Stimulated activated CD8-positive, alpha-beta memory T cell treated with anti-CD3 and anti-CD28 coated beads, Interleukin-7, amount 100 ng/mL, for 1 hour (primary cell): Measurements from ENCODE around the gene MAP3K20.
"Not testable (repeated sequence)": the region's sequence is repeated elsewhere in the genome, so short reads cannot be mapped to it uniquely, and the experiment has no call there.

Source experiments
- DNase-seq, 2 donors: peaks; one replicate each; pipeline ENCODE4 v3.0.0-alpha.2; 2020; ENCODE audit warnings: low read depth in 2 of 2

MAP3K20 gene

GRCh38 chr2:173160618-173161017 lies 85.0 kb downstream of the MAP3K20 start:
- no peak for DNase-seq

- no peak for DNase-seq
Measured at GRCh38 chr2:173161040-173161439, 85.4 kb downstream of the MAP3K20 start.

- DNase-seq = no peak
Measured at GRCh38 chr2:173161507-173161906, 85.9 kb downstream of the MAP3K20 start.

GRCh38 chr2:173163357-173163756 lies 87.7 kb downstream of the MAP3K20 start:
- not testable (repeated sequence) for DNase-seq

- DNase-seq = no peak
Measured at GRCh38 chr2:173164396-173164795, 88.8 kb downstream of the MAP3K20 start.

GRCh38 chr2:173165443-173166238 lies 90.0 kb downstream of the MAP3K20 start:
- DNase-seq = no peak

GRCh38 chr2:173171321-173171720 lies 95.7 kb downstream of the MAP3K20 start:
- DNase-seq = no peak

- DNase-seq = no peak
Measured at GRCh38 chr2:173171924-173172643, 96.4 kb downstream of the MAP3K20 start.

GRCh38 chr2:173174339-173174738 lies 98.7 kb downstream of the MAP3K20 start:
- DNase-seq = not testable (repeated sequence)

- no peak for DNase-seq
Measured at GRCh38 chr2:173175222-173175621, 99.6 kb downstream of the MAP3K20 start.

- no peak for DNase-seq
Measured at GRCh38 chr2:173181982-173182381, 106.3 kb downstream of the MAP3K20 start.

GRCh38 chr2:173184031-173185004 lies 108.7 kb downstream of the MAP3K20 start:
- no peak for DNase-seq

- no peak for DNase-seq
Measured at GRCh38 chr2:173185437-173185836, 109.8 kb downstream of the MAP3K20 start.

GRCh38 chr2:173187941-173188788 lies 112.5 kb downstream of the MAP3K20 start:
- no peak for DNase-seq

- no peak for DNase-seq
Measured at GRCh38 chr2:173191601-173192000, 116.0 kb downstream of the MAP3K20 start.

- no peak for DNase-seq
Measured at GRCh38 chr2:173192071-173192470, 116.4 kb downstream of the MAP3K20 start.

GRCh38 chr2:173193925-173194324 lies 118.3 kb downstream of the MAP3K20 start:
- no peak for DNase-seq

- no peak for DNase-seq
Measured at GRCh38 chr2:173195100-173195499, 119.5 kb downstream of the MAP3K20 start.

GRCh38 chr2:173196080-173196479 lies 120.4 kb downstream of the MAP3K20 start:
- DNase-seq = no peak

GRCh38 chr2:173196638-173197037 lies 121.0 kb downstream of the MAP3K20 start:
- no peak for DNase-seq

- no peak for DNase-seq
Measured at GRCh38 chr2:173198327-173198726, 122.7 kb downstream of the MAP3K20 start.
